Prostate gland (tissue), 2 donors: ENCODE results near the gene DCAF7.

Experiments used
- POLR2A ChIP-seq: fragments of 450-650 bp; IDR thresholded peaks from one replicate; pipeline ENCODE4 v1.6.1; 2016; ENCODE audit warnings: antibody characterized with exemption, mild to moderate bottlenecking
- TF ChIP-seq, protein P1 (sequence below), 4 experiments: fragments of 200-600 bp in 2 of 4; fragments of 450-650 bp in 2 of 4; sonication (generic) in 2 of 4; IDR thresholded peaks; 1 replicate in 3 of 4; 2 replicates in 1 of 4; pipeline ENCODE4 v1.5.1; 2016 to 2019; ENCODE audit warnings: antibody characterized with exemption in 4 of 4, mild to moderate bottlenecking in 2 of 4, moderate library complexity in 2 of 4

GRCh38 chr17:63587770-63588169, 37.5 kb downstream of the DCAF7 start:
- no peak for TF ChIP-seq POLR2A
- TF ChIP-seq, protein P1, sequence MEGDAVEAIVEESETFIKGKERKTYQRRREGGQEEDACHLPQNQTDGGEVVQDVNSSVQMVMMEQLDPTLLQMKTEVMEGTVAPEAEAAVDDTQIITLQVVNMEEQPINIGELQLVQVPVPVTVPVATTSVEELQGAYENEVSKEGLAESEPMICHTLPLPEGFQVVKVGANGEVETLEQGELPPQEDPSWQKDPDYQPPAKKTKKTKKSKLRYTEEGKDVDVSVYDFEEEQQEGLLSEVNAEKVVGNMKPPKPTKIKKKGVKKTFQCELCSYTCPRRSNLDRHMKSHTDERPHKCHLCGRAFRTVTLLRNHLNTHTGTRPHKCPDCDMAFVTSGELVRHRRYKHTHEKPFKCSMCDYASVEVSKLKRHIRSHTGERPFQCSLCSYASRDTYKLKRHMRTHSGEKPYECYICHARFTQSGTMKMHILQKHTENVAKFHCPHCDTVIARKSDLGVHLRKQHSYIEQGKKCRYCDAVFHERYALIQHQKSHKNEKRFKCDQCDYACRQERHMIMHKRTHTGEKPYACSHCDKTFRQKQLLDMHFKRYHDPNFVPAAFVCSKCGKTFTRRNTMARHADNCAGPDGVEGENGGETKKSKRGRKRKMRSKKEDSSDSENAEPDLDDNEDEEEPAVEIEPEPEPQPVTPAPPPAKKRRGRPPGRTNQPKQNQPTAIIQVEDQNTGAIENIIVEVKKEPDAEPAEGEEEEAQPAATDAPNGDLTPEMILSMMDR (IDR thresholded peaks at IDR 0.05) = no peak
